ENCODE data around the gene C2CD3.

DNA sequence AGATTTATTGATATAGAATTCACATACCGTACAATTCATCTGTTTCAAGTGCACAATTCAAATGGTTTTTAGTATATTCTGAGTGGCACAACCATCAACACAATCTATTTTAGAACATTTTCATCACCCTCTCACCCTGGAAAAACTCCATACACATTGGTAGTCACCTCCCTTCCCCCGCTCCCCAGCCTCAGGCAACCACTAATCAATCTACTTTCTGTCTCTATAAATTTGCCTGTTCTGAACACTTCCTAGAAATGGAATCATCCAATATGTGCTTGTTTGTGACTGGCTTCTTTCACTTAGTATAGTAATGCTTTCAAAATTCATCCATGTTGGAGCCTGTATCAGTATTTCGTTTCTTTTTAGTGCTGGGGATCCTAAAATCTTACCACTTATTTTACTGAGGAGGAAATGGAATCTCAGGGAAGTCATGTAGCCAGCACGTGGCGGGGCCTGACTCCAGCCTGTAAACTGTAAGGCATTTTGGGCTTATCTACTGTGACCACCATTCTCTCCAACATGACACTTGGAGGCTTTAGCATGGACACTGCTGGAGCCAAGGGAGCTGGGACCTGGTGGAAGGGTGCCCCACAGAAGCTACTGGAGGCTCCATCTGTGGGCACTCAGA lies 161.0 kb downstream of the C2CD3 start:
- TF ChIP-seq, protein P1, sequence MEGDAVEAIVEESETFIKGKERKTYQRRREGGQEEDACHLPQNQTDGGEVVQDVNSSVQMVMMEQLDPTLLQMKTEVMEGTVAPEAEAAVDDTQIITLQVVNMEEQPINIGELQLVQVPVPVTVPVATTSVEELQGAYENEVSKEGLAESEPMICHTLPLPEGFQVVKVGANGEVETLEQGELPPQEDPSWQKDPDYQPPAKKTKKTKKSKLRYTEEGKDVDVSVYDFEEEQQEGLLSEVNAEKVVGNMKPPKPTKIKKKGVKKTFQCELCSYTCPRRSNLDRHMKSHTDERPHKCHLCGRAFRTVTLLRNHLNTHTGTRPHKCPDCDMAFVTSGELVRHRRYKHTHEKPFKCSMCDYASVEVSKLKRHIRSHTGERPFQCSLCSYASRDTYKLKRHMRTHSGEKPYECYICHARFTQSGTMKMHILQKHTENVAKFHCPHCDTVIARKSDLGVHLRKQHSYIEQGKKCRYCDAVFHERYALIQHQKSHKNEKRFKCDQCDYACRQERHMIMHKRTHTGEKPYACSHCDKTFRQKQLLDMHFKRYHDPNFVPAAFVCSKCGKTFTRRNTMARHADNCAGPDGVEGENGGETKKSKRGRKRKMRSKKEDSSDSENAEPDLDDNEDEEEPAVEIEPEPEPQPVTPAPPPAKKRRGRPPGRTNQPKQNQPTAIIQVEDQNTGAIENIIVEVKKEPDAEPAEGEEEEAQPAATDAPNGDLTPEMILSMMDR (IDR thresholded peaks at IDR 0.05), result no peak
- TF ChIP-seq POLR2A (IDR thresholded peaks at IDR 0.05), result no peak
- TF ChIP-seq POLR2AphosphoS5 (IDR thresholded peaks at IDR 0.05), result no peak
- TF ChIP-seq EP300 (IDR thresholded peaks at IDR 0.05), result no peak

Data from upper lobe of left lung (tissue), 4 donors.